Measurements from ENCODE around the gene TINCR.

TINCR gene

GRCh38 chr19:5608291-5608690 lies 40.5 kb upstream of the TINCR start:
- H3K27ac ChIP-seq (ENCODE audit: insufficient read depth in 1 of 2, low read depth in 1 of 2, low read length in 2 of 2, poor library complexity in 1 of 2, severe bottlenecking in 2 of 2) = no peak overlapping the region
- no peaks in the 10 kb centered on the region for H3K4me1 ChIP-seq (ENCODE audit: control extremely low read depth in 1 of 4, control insufficient read depth in 4 of 4, insufficient read depth in 4 of 4, low read length in 3 of 4)
- peaks cover 22 to 86% (median 69%) of the 10 kb centered on the region in 4 experiments for H3K36me3 ChIP-seq (ENCODE audit: control insufficient read depth in 4 of 4, insufficient read depth in 4 of 4, low read length in 3 of 4)
- no peaks in the 10 kb centered on the region for H3K27me3 ChIP-seq (replicated peaks in 2 of 5; ENCODE audit: control insufficient read depth in 4 of 5, insufficient read depth in 5 of 5, low read length in 4 of 5)
- CTCF ChIA-PET = interaction anchor here (1.0 kb wide), 1 partner anchor 13 kb away, joined by 3 read pairs; no protein-coding TSS in a partner anchor
- no peak overlapping the region for H3K4me3 ChIP-seq (ENCODE audit: control insufficient read depth in 1 of 7, extremely low read depth in 1 of 7, insufficient read depth in 4 of 7, low read depth in 2 of 7, low read length in 6 of 7)
- no peaks in the 10 kb centered on the region for H3K9me3 ChIP-seq (ENCODE audit: control extremely low read depth in 1 of 5, control insufficient read depth in 4 of 5, insufficient read depth in 2 of 5, low read depth in 1 of 5, low read length in 4 of 5)
- DNase-seq = no peak
- POLR2A ChIA-PET = no interaction called here
- WGBS (ENCODE audit: insufficient coverage) = 96% methylated on average over 10 of the region's 10 CpGs

- ChIA-PET CTCF (interaction anchor here (1.0 kb wide), 1 partner anchor 14 kb away, joined by 3 read pairs; no protein-coding TSS in a partner anchor), POLR2A (interaction anchor here (0.6 to 0.9 kb wide), 2 partner anchors 14 to 21 kb away, joined by 3 read pairs; no protein-coding TSS in a partner anchor)
- H3K9me3 ChIP-seq (ENCODE audit: control extremely low read depth in 1 of 5, control insufficient read depth in 4 of 5, insufficient read depth in 2 of 5, low read depth in 1 of 5, low read length in 4 of 5) = no peaks in the 10 kb centered on the region
- H3K27me3 ChIP-seq (replicated peaks in 2 of 5; ENCODE audit: control insufficient read depth in 4 of 5, insufficient read depth in 5 of 5, low read length in 4 of 5) = no peaks in the 10 kb centered on the region
- 93% methylated on average over 12 of the region's 16 CpGs for WGBS (ENCODE audit: insufficient coverage)
- no peak for DNase-seq
- no peak overlapping the region for H3K27ac ChIP-seq (ENCODE audit: insufficient read depth in 1 of 2, low read depth in 1 of 2, low read length in 2 of 2, poor library complexity in 1 of 2, severe bottlenecking in 2 of 2)
- H3K4me1 ChIP-seq (ENCODE audit: control extremely low read depth in 1 of 4, control insufficient read depth in 4 of 4, insufficient read depth in 4 of 4, low read length in 3 of 4) = no peaks in the 10 kb centered on the region
- H3K36me3 ChIP-seq (ENCODE audit: control insufficient read depth in 4 of 4, insufficient read depth in 4 of 4, low read length in 3 of 4) = peaks cover 17 to 86% (median 70%) of the 10 kb centered on the region in 4 experiments
- no peak overlapping the region for H3K4me3 ChIP-seq (ENCODE audit: control insufficient read depth in 1 of 7, extremely low read depth in 1 of 7, insufficient read depth in 4 of 7, low read depth in 2 of 7, low read length in 6 of 7)
Measured at GRCh38 chr19:5607318-5608275, 39.8 kb upstream of the TINCR start.

GRCh38 chr19:5605362-5605761 lies 37.6 kb upstream of the TINCR start:
- CTCF ChIA-PET = interaction anchor here (0.9 to 1.1 kb wide), 2 partner anchors 9 to 26 kb away, joined by 3 to 4 read pairs; no protein-coding TSS in a partner anchor
- Histone ChIP-seq H3K4me1 (ENCODE audit: control extremely low read depth in 1 of 4, control insufficient read depth in 4 of 4, insufficient read depth in 4 of 4, low read length in 3 of 4) (no peaks in the 10 kb centered on the region), H3K9me3 (ENCODE audit: control extremely low read depth in 1 of 5, control insufficient read depth in 4 of 5, insufficient read depth in 2 of 5, low read depth in 1 of 5, low read length in 4 of 5) (no peaks in the 10 kb centered on the region), H3K4me3 (ENCODE audit: control insufficient read depth in 1 of 7, extremely low read depth in 1 of 7, insufficient read depth in 4 of 7, low read depth in 2 of 7, low read length in 6 of 7) (no peak overlapping the region), H3K27me3 (replicated peaks in 2 of 5; ENCODE audit: control insufficient read depth in 4 of 5, insufficient read depth in 5 of 5, low read length in 4 of 5) (no peaks in the 10 kb centered on the region), H3K27ac (ENCODE audit: insufficient read depth in 1 of 2, low read depth in 1 of 2, low read length in 2 of 2, poor library complexity in 1 of 2, severe bottlenecking in 2 of 2) (no peak overlapping the region), H3K36me3 (ENCODE audit: control insufficient read depth in 4 of 4, insufficient read depth in 4 of 4, low read length in 3 of 4) (peaks cover 20 to 91% (median 73%) of the 10 kb centered on the region in 4 experiments)
- DNase-seq = no peak
- POLR2A ChIA-PET = no interaction called here
- 93% methylated on average over 3 of the region's 3 CpGs for WGBS (ENCODE audit: insufficient coverage)

- H3K9me3 ChIP-seq (ENCODE audit: control extremely low read depth in 1 of 5, control insufficient read depth in 4 of 5, insufficient read depth in 2 of 5, low read depth in 1 of 5, low read length in 4 of 5) = no peaks in the 10 kb centered on the region
- ChIA-PET CTCF (no interaction called here), POLR2A (no interaction called here)
- DNase-seq = no peak
- no peaks in the 10 kb centered on the region for H3K4me1 ChIP-seq (ENCODE audit: control extremely low read depth in 1 of 4, control insufficient read depth in 4 of 4, insufficient read depth in 4 of 4, low read length in 3 of 4)
- WGBS (ENCODE audit: insufficient coverage) = 86% methylated on average over 5 of the region's 5 CpGs
- H3K27me3 ChIP-seq (replicated peaks in 2 of 5; ENCODE audit: control insufficient read depth in 4 of 5, insufficient read depth in 5 of 5, low read length in 4 of 5) = no peaks in the 10 kb centered on the region
- no peak overlapping the region for H3K4me3 ChIP-seq (ENCODE audit: control insufficient read depth in 1 of 7, extremely low read depth in 1 of 7, insufficient read depth in 4 of 7, low read depth in 2 of 7, low read length in 6 of 7)
- peaks cover 30 to 91% (median 80%) of the 10 kb centered on the region in 4 experiments for H3K36me3 ChIP-seq (ENCODE audit: control insufficient read depth in 4 of 4, insufficient read depth in 4 of 4, low read length in 3 of 4)
- no peak overlapping the region for H3K27ac ChIP-seq (ENCODE audit: insufficient read depth in 1 of 2, low read depth in 1 of 2, low read length in 2 of 2, poor library complexity in 1 of 2, severe bottlenecking in 2 of 2)
Measured at GRCh38 chr19:5603626-5604025, 35.9 kb upstream of the TINCR start.

- POLR2A ChIA-PET = no interaction called here
- CTCF ChIA-PET = interaction anchor here (1.1 kb wide), 1 partner anchor 10 kb away, joined by 3 read pairs; no protein-coding TSS in a partner anchor
Measured at GRCh38 chr19:5600797-5601196, 33.0 kb upstream of the TINCR start.

GRCh38 chr19:5595745-5596144 lies 28.0 kb upstream of the TINCR start:
- no peaks in the 10 kb centered on the region for H3K9me3 ChIP-seq (ENCODE audit: control extremely low read depth in 1 of 5, control insufficient read depth in 4 of 5, insufficient read depth in 2 of 5, low read depth in 1 of 5, low read length in 4 of 5)
- ChIA-PET CTCF (interaction anchor here (1.2 to 1.5 kb wide), 3 partner anchors 10 to 117 kb away, joined by 3 to 4 read pairs (median 4); no protein-coding TSS in a partner anchor), POLR2A (no interaction called here)
- no peak for DNase-seq
- H3K4me3 ChIP-seq (ENCODE audit: control insufficient read depth in 1 of 7, extremely low read depth in 1 of 7, insufficient read depth in 4 of 7, low read depth in 2 of 7, low read length in 6 of 7) = no peak overlapping the region
- H3K4me1 ChIP-seq (ENCODE audit: control extremely low read depth in 1 of 4, control insufficient read depth in 4 of 4, insufficient read depth in 4 of 4, low read length in 3 of 4) = no peaks in the 10 kb centered on the region
- 99% methylated on average over 9 of the region's 9 CpGs for WGBS (ENCODE audit: insufficient coverage)
- peaks cover 47 to 96% (median 92%) of the 10 kb centered on the region in 4 experiments for H3K36me3 ChIP-seq (ENCODE audit: control insufficient read depth in 4 of 4, insufficient read depth in 4 of 4, low read length in 3 of 4)
- H3K27ac ChIP-seq (ENCODE audit: insufficient read depth in 1 of 2, low read depth in 1 of 2, low read length in 2 of 2, poor library complexity in 1 of 2, severe bottlenecking in 2 of 2) = no peak overlapping the region
- no peaks in the 10 kb centered on the region for H3K27me3 ChIP-seq (replicated peaks in 2 of 5; ENCODE audit: control insufficient read depth in 4 of 5, insufficient read depth in 5 of 5, low read length in 4 of 5)

More at GRCh38 chr19:5600797-5601196, 33.0 kb upstream of the TINCR start:
- Histone ChIP-seq H3K4me1 (ENCODE audit: control extremely low read depth in 1 of 4, control insufficient read depth in 4 of 4, insufficient read depth in 4 of 4, low read length in 3 of 4) (no peaks in the 10 kb centered on the region), H3K36me3 (ENCODE audit: control insufficient read depth in 4 of 4, insufficient read depth in 4 of 4, low read length in 3 of 4) (peaks cover 35 to 92% (median 86%) of the 10 kb centered on the region in 4 experiments), H3K27ac (ENCODE audit: insufficient read depth in 1 of 2, low read depth in 1 of 2, low read length in 2 of 2, poor library complexity in 1 of 2, severe bottlenecking in 2 of 2) (no peak overlapping the region), H3K27me3 (replicated peaks in 2 of 5; ENCODE audit: control insufficient read depth in 4 of 5, insufficient read depth in 5 of 5, low read length in 4 of 5) (no peaks in the 10 kb centered on the region), H3K4me3 (ENCODE audit: control insufficient read depth in 1 of 7, extremely low read depth in 1 of 7, insufficient read depth in 4 of 7, low read depth in 2 of 7, low read length in 6 of 7) (no peak overlapping the region), H3K9me3 (ENCODE audit: control extremely low read depth in 1 of 5, control insufficient read depth in 4 of 5, insufficient read depth in 2 of 5, low read depth in 1 of 5, low read length in 4 of 5) (no peaks in the 10 kb centered on the region)
- WGBS (ENCODE audit: insufficient coverage) = 93% methylated on average over 4 of the region's 8 CpGs
- no peak for DNase-seq

- Histone ChIP-seq H3K9me3 (ENCODE audit: control extremely low read depth in 1 of 5, control insufficient read depth in 4 of 5, insufficient read depth in 2 of 5, low read depth in 1 of 5, low read length in 4 of 5) (no peaks in the 10 kb centered on the region), H3K27ac (ENCODE audit: insufficient read depth in 1 of 2, low read depth in 1 of 2, low read length in 2 of 2, poor library complexity in 1 of 2, severe bottlenecking in 2 of 2) (no peak overlapping the region), H3K36me3 (ENCODE audit: control insufficient read depth in 4 of 4, insufficient read depth in 4 of 4, low read length in 3 of 4) (peaks cover 45 to 96% (median 93%) of the 10 kb centered on the region in 4 experiments), H3K4me1 (ENCODE audit: control extremely low read depth in 1 of 4, control insufficient read depth in 4 of 4, insufficient read depth in 4 of 4, low read length in 3 of 4) (no peaks in the 10 kb centered on the region), H3K27me3 (replicated peaks in 2 of 5; ENCODE audit: control insufficient read depth in 4 of 5, insufficient read depth in 5 of 5, low read length in 4 of 5) (no peaks in the 10 kb centered on the region), H3K4me3 (ENCODE audit: control insufficient read depth in 1 of 7, extremely low read depth in 1 of 7, insufficient read depth in 4 of 7, low read depth in 2 of 7, low read length in 6 of 7) (no peak overlapping the region)
- 94% methylated on average over 18 of the region's 18 CpGs for WGBS (ENCODE audit: insufficient coverage)
- CTCF ChIA-PET = interaction anchor here (1.5 kb wide), 1 partner anchor 16 kb away, joined by 4 read pairs; no protein-coding TSS in a partner anchor
- peak in 1 of 3 donors; percentile 15 for DNase-seq
- POLR2A ChIA-PET = interaction anchor here (0.6 kb wide), 1 partner anchor 109 kb away, joined by 3 read pairs; no protein-coding TSS in a partner anchor
Measured at GRCh38 chr19:5595129-5595528, 27.4 kb upstream of the TINCR start.

All from common myeloid progenitor, CD34-positive (primary cell).